ENCODE results near the gene GNG2. TPM values are rescaled to one million over a fixed set of nuclear protein-coding genes. Genes with fewer than 3 reads are reported as not detected.

The GNG2 gene
- total and polyA plus RNA-seq, 2 of the 8 experiments (the other 6 are each of a cell fraction or from before 2014, with no cell fraction given): 8.2 to 17.9 TPM

DNA sequence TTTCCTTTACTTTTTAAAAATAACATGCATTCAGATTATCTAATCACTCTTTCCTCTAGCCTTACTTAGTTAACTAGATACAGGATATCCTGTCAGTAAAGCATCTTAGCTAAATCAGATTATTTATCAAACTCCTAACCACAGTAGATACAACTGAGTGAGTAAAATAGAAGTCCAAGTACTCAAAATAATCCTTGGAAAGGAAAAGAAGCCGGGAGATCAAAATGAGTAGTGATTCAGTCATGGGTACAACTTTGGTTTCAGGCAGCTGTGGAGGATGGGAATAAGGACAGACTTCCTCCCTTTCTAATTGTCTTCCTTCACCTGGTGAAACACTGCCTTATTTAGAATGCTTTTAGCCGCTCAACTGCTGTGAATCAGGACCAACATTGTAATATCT is 29.4 kb downstream of the GNG2 start:
- Histone ChIP-seq H3K36me3 (ENCODE audit: control insufficient read depth in 2 of 4, insufficient read depth in 4 of 4, low read length in 3 of 4) (no peaks in the 10 kb centered on the region), H3K27me3 (replicated peaks in 1 of 4; ENCODE audit: control insufficient read depth in 3 of 4, extremely low read depth in 1 of 4, insufficient read depth in 3 of 4, low read length in 3 of 4) (no peaks in the 10 kb centered on the region), H3K79me2 (ENCODE audit: control insufficient read depth in 1 of 2, insufficient read depth in 2 of 2, low read length in 2 of 2) (no peaks in the 10 kb centered on the region), H3K9me3 (ENCODE audit: insufficient read depth in 2 of 2, low read depth in 1 of 2, low read length in 1 of 2) (no peaks in the 10 kb centered on the region), H3K4ac (replicated peaks; ENCODE audit: insufficient read length, low read depth, low read length) (no peak overlapping the region), H3K4me2 (ENCODE audit: insufficient read depth in 1 of 2, low read depth in 2 of 2, low read length in 2 of 2) (no peak overlapping the region), H3K79me1 (ENCODE audit: low read depth, low read length) (no peaks in the 10 kb centered on the region), H4K8ac (ENCODE audit: extremely low read depth, insufficient read depth, low read length) (no peak overlapping the region), H3K4me1 (replicated peaks in 1 of 4; ENCODE audit: control insufficient read depth in 3 of 4, insufficient read depth in 4 of 4, low read length in 3 of 4) (no peaks in the 10 kb centered on the region), H2AFZ (ENCODE audit: low read length) (no peak overlapping the region), H2BK12ac (ENCODE audit: low read depth, low read length) (no peak overlapping the region), H4K20me1 (replicated peaks in 1 of 2; ENCODE audit: control insufficient read depth in 1 of 2, insufficient read depth in 2 of 2, low read length in 2 of 2) (no peaks in the 10 kb centered on the region), H3K23ac (ENCODE audit: insufficient read length) (no peak overlapping the region), H2BK15ac (ENCODE audit: low read length) (no peak overlapping the region), H3K18ac (ENCODE audit: extremely low read depth, low read length) (no peak overlapping the region), H3K4me3 (ENCODE audit: extremely low read depth in 1 of 4, insufficient read depth in 2 of 4, low read depth in 3 of 4, low read length in 4 of 4) (no peak overlapping the region), H2BK120ac (replicated peaks; ENCODE audit: low read depth, low read length) (no peak overlapping the region), H3K27ac (ENCODE audit: low read depth, low read length) (no peak overlapping the region), H2BK5ac (ENCODE audit: low read depth, low read length) (no peak overlapping the region), H4K5ac (ENCODE audit: insufficient read length, low read depth, low read length) (no peak overlapping the region), H2AK5ac (ENCODE audit: low read depth, low read length) (no peak overlapping the region), H3K9ac (replicated peaks in 1 of 4; ENCODE audit: extremely low read depth in 1 of 4, low read depth in 3 of 4, low read length in 3 of 4) (no peak overlapping the region), H3K23me2 (ENCODE audit: low read depth, low read length) (no peaks in the 10 kb centered on the region), H2BK20ac (ENCODE audit: low read length) (no peak overlapping the region), H4K91ac (replicated peaks; ENCODE audit: insufficient read length, low read length) (no peak overlapping the region), H3K14ac (ENCODE audit: insufficient read length) (no peak overlapping the region), H3K56ac (replicated peaks; ENCODE audit: insufficient read length, low read depth, low read length) (no peak overlapping the region)
- WGBS, 2 experiments (ENCODE audit: extremely low coverage in 1 of 2, insufficient coverage in 1 of 2, insufficient read length in 1 of 2, insufficient replicate concordance in 2 of 2, low coverage in 1 of 2, low lambda C conversion rate in 2 of 2, missing lambda C conversion rate in 1 of 2): 75% methylated on average over 2 of the region's 2 CpGs; no CpG with 5 or more reads in 1 of the 2 experiments
- FAIRE-seq (no peak), DNase-seq (ENCODE audit: low read depth in 1 of 2, low spot score in 2 of 2) (no peak)
- CTCF ChIA-PET (ENCODE audit: partially characterized antibody): interaction anchor here (1.9 kb wide), 1 partner anchor 9 kb away, joined by 8 read pairs; no protein-coding TSS in a partner anchor
- POLR2A ChIA-PET (ENCODE audit: partially characterized antibody): no interaction called here
- TF ChIP-seq KDM5A (IDR thresholded peaks at IDR 0.05; ENCODE audit: low read length): no peak
- TF ChIP-seq ASH2L (IDR thresholded peaks at IDR 0.05; ENCODE audit: low read length): no peak
- no peak for TF ChIP-seq BCL11A (IDR thresholded peaks at IDR 0.05; ENCODE audit: low read depth in 2 of 2, low read length in 2 of 2)
- no peak for TF ChIP-seq POLR2A (IDR thresholded peaks at IDR 0.05; ENCODE audit: control extremely low read depth in 1 of 2, low read depth in 2 of 2, low read length in 2 of 2)
- no peak for TF ChIP-seq RBBP5 (IDR thresholded peaks at IDR 0.05; ENCODE audit: borderline replicate concordance, low read depth, low read length)
- TF ChIP-seq, protein P1, sequence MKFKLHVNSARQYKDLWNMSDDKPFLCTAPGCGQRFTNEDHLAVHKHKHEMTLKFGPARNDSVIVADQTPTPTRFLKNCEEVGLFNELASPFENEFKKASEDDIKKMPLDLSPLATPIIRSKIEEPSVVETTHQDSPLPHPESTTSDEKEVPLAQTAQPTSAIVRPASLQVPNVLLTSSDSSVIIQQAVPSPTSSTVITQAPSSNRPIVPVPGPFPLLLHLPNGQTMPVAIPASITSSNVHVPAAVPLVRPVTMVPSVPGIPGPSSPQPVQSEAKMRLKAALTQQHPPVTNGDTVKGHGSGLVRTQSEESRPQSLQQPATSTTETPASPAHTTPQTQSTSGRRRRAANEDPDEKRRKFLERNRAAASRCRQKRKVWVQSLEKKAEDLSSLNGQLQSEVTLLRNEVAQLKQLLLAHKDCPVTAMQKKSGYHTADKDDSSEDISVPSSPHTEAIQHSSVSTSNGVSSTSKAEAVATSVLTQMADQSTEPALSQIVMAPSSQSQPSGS (IDR thresholded peaks at IDR 0.05; ENCODE audit: low read length): no peak
- no peak for TF ChIP-seq EZH2 (IDR thresholded peaks at IDR 0.05; ENCODE audit: low read depth, low read length, severe bottlenecking)
- no peak for TF ChIP-seq RAD21 (IDR thresholded peaks at IDR 0.05 in 1 of 2, conservative IDR thresholded peaks at IDR 0.05 in 1 of 2; ENCODE audit: low read depth in 2 of 2, low read length in 2 of 2)
- no peak for TF ChIP-seq PHF8 (conservative IDR thresholded peaks at IDR 0.05; ENCODE audit: low read depth, low read length)
- no peak for TF ChIP-seq TCF12 (IDR thresholded peaks at IDR 0.05; ENCODE audit: low read depth, low read length)
- no peak for TF ChIP-seq HDAC6 (IDR thresholded peaks at IDR 0.05; ENCODE audit: low read depth, low read length)
- TF ChIP-seq POU5F1 (IDR thresholded peaks at IDR 0.05; ENCODE audit: low read depth, low read length): no peak
- no peak for TF ChIP-seq CHD2 (IDR thresholded peaks at IDR 0.05; ENCODE audit: low read length)
- TF ChIP-seq GTF2F1 (IDR thresholded peaks at IDR 0.05; ENCODE audit: borderline replicate concordance, low read depth, low read length): no peak
